ENCODE results near the gene CLCN5.

The CLCN5 gene

DNA sequence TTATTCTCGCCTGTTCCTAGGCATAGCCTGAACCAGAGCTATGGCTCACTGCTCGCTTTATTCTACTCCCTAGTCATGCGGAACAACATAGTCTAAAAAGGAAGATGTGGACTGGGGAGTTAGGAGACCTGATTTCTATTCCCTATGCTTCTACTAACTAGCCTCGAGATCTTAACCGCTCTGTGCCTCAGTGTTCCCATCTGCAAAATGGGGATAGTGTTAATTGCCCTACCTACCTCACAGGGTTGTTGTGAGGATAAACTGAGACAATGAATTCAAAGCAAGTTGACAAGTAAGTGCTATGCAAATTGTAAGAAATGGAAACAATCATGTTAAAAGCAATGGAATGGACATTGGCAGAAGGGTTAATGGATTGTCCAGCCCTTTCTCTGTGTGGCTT is 176.4 kb downstream of the CLCN5 start:
- Histone ChIP-seq H3K4me1 (ENCODE audit: control extremely low read depth in 1 of 4, control insufficient read depth in 4 of 4, insufficient read depth in 4 of 4, low read length in 3 of 4) (peaks cover 0 to 1% (median 0%) of the 10 kb centered on the region in 4 experiments), H3K9me3 (ENCODE audit: control extremely low read depth in 1 of 5, control insufficient read depth in 4 of 5, insufficient read depth in 2 of 5, low read depth in 1 of 5, low read length in 4 of 5) (no peaks in the 10 kb centered on the region), H3K27me3 (replicated peaks in 2 of 5; ENCODE audit: control insufficient read depth in 4 of 5, insufficient read depth in 5 of 5, low read length in 4 of 5) (peaks cover 0 to 4% (median 0%) of the 10 kb centered on the region in 5 experiments), H3K27ac (ENCODE audit: insufficient read depth in 1 of 2, low read depth in 1 of 2, low read length in 2 of 2, poor library complexity in 1 of 2, severe bottlenecking in 2 of 2) (no peak overlapping the region), H3K36me3 (ENCODE audit: control insufficient read depth in 4 of 4, insufficient read depth in 4 of 4, low read length in 3 of 4) (no peaks in the 10 kb centered on the region), H3K4me3 (ENCODE audit: control insufficient read depth in 1 of 7, extremely low read depth in 1 of 7, insufficient read depth in 4 of 7, low read depth in 2 of 7, low read length in 6 of 7) (no peak overlapping the region)
- ChIA-PET POLR2A (no interaction called here), CTCF (interaction anchor here (0.6 to 5.6 kb wide), 7 partner anchors 12 to 597 kb away, joined by 3 to 66 read pairs (median 4); partner anchors contain the start of gene CCNB3)
- DNase-seq = no peak
- 93% methylated on average over 4 of the region's 5 CpGs for WGBS (ENCODE audit: insufficient coverage)

GRCh38 chrX:50099331-50099730 is 176.9 kb downstream of the CLCN5 start:
- Histone ChIP-seq H3K27ac (ENCODE audit: insufficient read depth in 1 of 2, low read depth in 1 of 2, low read length in 2 of 2, poor library complexity in 1 of 2, severe bottlenecking in 2 of 2) (no peak overlapping the region), H3K9me3 (ENCODE audit: control extremely low read depth in 1 of 5, control insufficient read depth in 4 of 5, insufficient read depth in 2 of 5, low read depth in 1 of 5, low read length in 4 of 5) (no peaks in the 10 kb centered on the region), H3K27me3 (replicated peaks in 2 of 5; ENCODE audit: control insufficient read depth in 4 of 5, insufficient read depth in 5 of 5, low read length in 4 of 5) (peaks cover 0 to 2% (median 0%) of the 10 kb centered on the region in 5 experiments), H3K4me3 (ENCODE audit: control insufficient read depth in 1 of 7, extremely low read depth in 1 of 7, insufficient read depth in 4 of 7, low read depth in 2 of 7, low read length in 6 of 7) (no peak overlapping the region), H3K36me3 (ENCODE audit: control insufficient read depth in 4 of 4, insufficient read depth in 4 of 4, low read length in 3 of 4) (no peaks in the 10 kb centered on the region), H3K4me1 (ENCODE audit: control extremely low read depth in 1 of 4, control insufficient read depth in 4 of 4, insufficient read depth in 4 of 4, low read length in 3 of 4) (peaks cover 0 to 1% (median 0%) of the 10 kb centered on the region in 4 experiments)
- POLR2A ChIA-PET = no interaction called here
- no CpG with 5 or more reads among the region's 4 CpGs for WGBS (ENCODE audit: insufficient coverage)
- no peak for DNase-seq
- CTCF ChIA-PET = interaction anchor here (0.6 to 5.6 kb wide), 12 partner anchors 9 to 596 kb away, joined by 3 to 66 read pairs (median 4); partner anchors contain the start of genes AKAP4 and CCNB3

DNA sequence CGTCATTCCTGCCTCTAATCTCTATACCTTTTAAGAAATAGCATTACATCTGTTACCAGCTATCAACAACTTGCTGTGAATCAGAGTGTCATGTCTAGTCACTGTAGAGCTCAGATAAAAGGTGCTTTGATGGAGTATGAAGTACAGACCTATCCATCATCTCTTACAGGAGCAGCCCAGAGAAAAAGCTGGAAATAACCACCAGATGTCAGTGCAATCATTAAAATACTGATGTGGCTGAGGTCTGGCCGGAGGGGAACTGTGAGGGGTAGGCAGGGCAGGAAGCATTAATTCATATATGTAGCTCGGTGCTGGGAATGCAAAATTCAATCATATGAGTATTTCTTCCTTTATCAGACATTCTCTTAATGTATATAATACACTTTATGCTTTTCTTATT is 177.8 kb downstream of the CLCN5 start:
- Histone ChIP-seq H3K9me3 (ENCODE audit: control extremely low read depth in 1 of 5, control insufficient read depth in 4 of 5, insufficient read depth in 2 of 5, low read depth in 1 of 5, low read length in 4 of 5) (no peaks in the 10 kb centered on the region), H3K4me3 (ENCODE audit: control insufficient read depth in 1 of 7, extremely low read depth in 1 of 7, insufficient read depth in 4 of 7, low read depth in 2 of 7, low read length in 6 of 7) (no peak overlapping the region), H3K36me3 (ENCODE audit: control insufficient read depth in 4 of 4, insufficient read depth in 4 of 4, low read length in 3 of 4) (no peaks in the 10 kb centered on the region), H3K27me3 (replicated peaks in 2 of 5; ENCODE audit: control insufficient read depth in 4 of 5, insufficient read depth in 5 of 5, low read length in 4 of 5) (peaks cover 0 to 2% (median 0%) of the 10 kb centered on the region in 5 experiments), H3K4me1 (ENCODE audit: control extremely low read depth in 1 of 4, control insufficient read depth in 4 of 4, insufficient read depth in 4 of 4, low read length in 3 of 4) (peaks cover 0 to 1% (median 0%) of the 10 kb centered on the region in 4 experiments), H3K27ac (ENCODE audit: insufficient read depth in 1 of 2, low read depth in 1 of 2, low read length in 2 of 2, poor library complexity in 1 of 2, severe bottlenecking in 2 of 2) (no peak overlapping the region)
- peak; percentile 41 to 66 (median 60) for DNase-seq
- ChIA-PET POLR2A (no interaction called here), CTCF (interaction anchor here (0.8 to 5.6 kb wide), 23 partner anchors 9 to 591 kb away, joined by 3 to 66 read pairs (median 4); partner anchors contain the start of genes AKAP4 and CCNB3)
- 0% methylated on average over 1 of the region's 3 CpGs for WGBS (ENCODE audit: insufficient coverage)

GRCh38 chrX:50103176-50103575 is 180.8 kb downstream of the CLCN5 start:
- ChIA-PET CTCF (interaction anchor here (0.9 to 3.5 kb wide), 2 partner anchors 97 to 102 kb away, joined by 3 to 32 read pairs; partner anchors contain the start of genes AKAP4 and CCNB3), POLR2A (no interaction called here)
- no peaks in the 10 kb centered on the region for H3K9me3 ChIP-seq (ENCODE audit: control extremely low read depth in 1 of 5, control insufficient read depth in 4 of 5, insufficient read depth in 2 of 5, low read depth in 1 of 5, low read length in 4 of 5)
- no peaks in the 10 kb centered on the region for H3K36me3 ChIP-seq (ENCODE audit: control insufficient read depth in 4 of 4, insufficient read depth in 4 of 4, low read length in 3 of 4)
- no CpG with 5 or more reads among the region's 1 CpG for WGBS (ENCODE audit: insufficient coverage)
- DNase-seq = no peak
- no peak overlapping the region for H3K27ac ChIP-seq (ENCODE audit: insufficient read depth in 1 of 2, low read depth in 1 of 2, low read length in 2 of 2, poor library complexity in 1 of 2, severe bottlenecking in 2 of 2)
- no peaks in the 10 kb centered on the region for H3K27me3 ChIP-seq (replicated peaks in 2 of 5; ENCODE audit: control insufficient read depth in 4 of 5, insufficient read depth in 5 of 5, low read length in 4 of 5)
- H3K4me3 ChIP-seq (ENCODE audit: control insufficient read depth in 1 of 7, extremely low read depth in 1 of 7, insufficient read depth in 4 of 7, low read depth in 2 of 7, low read length in 6 of 7) = no peak overlapping the region
- peaks cover 0 to 1% (median 0%) of the 10 kb centered on the region in 4 experiments for H3K4me1 ChIP-seq (ENCODE audit: control extremely low read depth in 1 of 4, control insufficient read depth in 4 of 4, insufficient read depth in 4 of 4, low read length in 3 of 4)

DNA sequence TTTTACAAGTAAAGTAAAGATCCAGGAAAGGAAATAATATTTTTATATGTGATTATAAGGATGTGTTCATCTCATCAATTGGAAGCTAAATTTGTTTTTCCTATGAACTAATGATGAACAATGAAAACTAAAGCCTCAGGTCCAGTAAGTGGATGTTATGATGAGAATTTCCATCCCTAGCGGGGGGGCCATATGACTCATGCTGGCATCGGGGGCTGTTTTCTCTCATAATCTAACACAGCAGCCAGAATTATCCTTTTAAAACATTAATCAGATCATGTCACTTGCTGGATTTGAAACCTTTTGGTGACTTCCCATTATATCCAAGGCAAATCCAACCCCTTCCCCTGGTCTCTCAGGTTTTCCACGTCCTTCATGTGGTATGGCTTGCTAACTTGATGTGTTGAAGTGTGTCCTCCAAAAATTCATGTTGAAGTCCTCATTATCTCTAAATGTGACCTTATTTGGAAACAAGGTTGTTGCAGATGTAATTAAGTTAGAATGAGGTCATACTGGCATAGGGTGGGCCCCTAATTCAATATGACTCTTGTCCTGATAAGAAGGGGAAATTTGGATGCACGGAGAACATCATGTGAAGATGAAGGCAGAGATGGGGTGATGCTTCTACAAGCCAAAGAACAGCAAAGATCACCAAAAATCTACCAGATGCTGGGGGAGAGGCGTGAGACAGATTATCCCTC is 181.6 kb downstream of the CLCN5 start:
- ChIA-PET CTCF (interaction anchor here (0.9 kb wide), 1 partner anchor 101 kb away, joined by 3 read pairs; the partner anchor contains the start of gene CCNB3), POLR2A (no interaction called here)
- 68% methylated on average over 4 of the region's 5 CpGs for WGBS (ENCODE audit: insufficient coverage)
- no peaks in the 10 kb centered on the region for H3K36me3 ChIP-seq (ENCODE audit: control insufficient read depth in 4 of 4, insufficient read depth in 4 of 4, low read length in 3 of 4)
- no peaks in the 10 kb centered on the region for H3K9me3 ChIP-seq (ENCODE audit: control extremely low read depth in 1 of 5, control insufficient read depth in 4 of 5, insufficient read depth in 2 of 5, low read depth in 1 of 5, low read length in 4 of 5)
- no peak for DNase-seq
- no peaks in the 10 kb centered on the region for H3K27me3 ChIP-seq (replicated peaks in 2 of 5; ENCODE audit: control insufficient read depth in 4 of 5, insufficient read depth in 5 of 5, low read length in 4 of 5)
- no peak overlapping the region for H3K4me3 ChIP-seq (ENCODE audit: control insufficient read depth in 1 of 7, extremely low read depth in 1 of 7, insufficient read depth in 4 of 7, low read depth in 2 of 7, low read length in 6 of 7)
- peaks cover 0 to 1% (median 0%) of the 10 kb centered on the region in 4 experiments for H3K4me1 ChIP-seq (ENCODE audit: control extremely low read depth in 1 of 4, control insufficient read depth in 4 of 4, insufficient read depth in 4 of 4, low read length in 3 of 4)
- H3K27ac ChIP-seq (ENCODE audit: insufficient read depth in 1 of 2, low read depth in 1 of 2, low read length in 2 of 2, poor library complexity in 1 of 2, severe bottlenecking in 2 of 2) = no peak overlapping the region

DNA sequence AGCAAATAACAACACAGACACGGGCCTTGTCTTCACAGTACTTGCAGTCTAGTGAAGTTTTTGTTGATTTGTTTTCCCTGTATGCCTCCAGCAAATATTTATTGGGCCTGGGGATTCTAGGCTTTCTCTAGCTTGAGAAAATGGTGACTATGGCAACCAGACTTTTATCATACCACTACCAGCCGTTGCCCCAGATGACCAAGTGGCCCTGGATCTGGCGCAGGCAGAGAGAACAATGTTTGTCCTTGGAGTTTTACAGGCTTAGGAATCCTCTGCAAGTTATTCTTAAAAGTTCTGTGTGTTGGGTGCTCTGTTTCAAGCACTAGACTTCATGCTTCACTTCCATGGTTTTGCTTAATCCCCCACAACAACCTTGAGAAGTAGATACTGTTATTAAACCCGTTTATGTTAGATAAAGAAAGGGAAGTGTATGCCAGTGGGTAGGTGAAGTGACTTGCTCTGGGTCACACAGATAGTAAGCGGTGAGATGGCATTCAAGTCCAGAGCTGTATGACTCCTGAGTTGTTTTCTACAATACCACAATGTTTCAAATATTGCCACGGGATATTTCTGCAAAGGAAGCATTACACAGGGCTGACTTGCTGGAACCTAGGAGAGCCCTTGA is 183.8 kb downstream of the CLCN5 start:
- Histone ChIP-seq H3K27ac (ENCODE audit: insufficient read depth in 1 of 2, low read depth in 1 of 2, low read length in 2 of 2, poor library complexity in 1 of 2, severe bottlenecking in 2 of 2) (no peak overlapping the region), H3K9me3 (ENCODE audit: control extremely low read depth in 1 of 5, control insufficient read depth in 4 of 5, insufficient read depth in 2 of 5, low read depth in 1 of 5, low read length in 4 of 5) (no peaks in the 10 kb centered on the region), H3K27me3 (replicated peaks in 2 of 5; ENCODE audit: control insufficient read depth in 4 of 5, insufficient read depth in 5 of 5, low read length in 4 of 5) (no peaks in the 10 kb centered on the region), H3K4me3 (ENCODE audit: control insufficient read depth in 1 of 7, extremely low read depth in 1 of 7, insufficient read depth in 4 of 7, low read depth in 2 of 7, low read length in 6 of 7) (no peak overlapping the region), H3K4me1 (ENCODE audit: control extremely low read depth in 1 of 4, control insufficient read depth in 4 of 4, insufficient read depth in 4 of 4, low read length in 3 of 4) (peaks cover 0 to 6% (median 0%) of the 10 kb centered on the region in 4 experiments), H3K36me3 (ENCODE audit: control insufficient read depth in 4 of 4, insufficient read depth in 4 of 4, low read length in 3 of 4) (no peaks in the 10 kb centered on the region)
- 84% methylated on average over 4 of the region's 6 CpGs for WGBS (ENCODE audit: insufficient coverage)
- CTCF ChIA-PET = interaction anchor here (0.6 kb wide), 1 partner anchor 182 kb away, joined by 3 read pairs; no protein-coding TSS in a partner anchor
- peak in 2 of 3 donors; percentile 31 to 62 for DNase-seq
- POLR2A ChIA-PET = no interaction called here

DNA sequence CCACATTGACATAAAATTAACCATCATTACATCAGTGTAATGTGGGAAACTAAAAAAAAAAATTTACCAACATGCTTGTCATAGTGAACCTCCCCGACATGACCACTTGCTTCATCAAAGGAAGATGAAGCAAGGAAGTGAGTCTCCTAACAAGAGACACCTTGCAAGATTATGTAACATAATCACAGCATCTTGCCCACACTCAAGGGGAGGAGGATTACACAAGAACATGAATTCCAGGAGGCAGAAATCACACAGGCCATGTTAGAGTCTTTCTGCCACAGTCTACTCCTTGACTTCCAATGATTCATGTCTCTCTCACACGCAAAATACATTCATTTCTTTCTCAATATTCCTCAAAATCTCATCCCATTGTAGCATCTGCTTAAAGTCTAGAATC is 185.1 kb downstream of the CLCN5 start:
- H3K27me3 ChIP-seq (replicated peaks in 2 of 5; ENCODE audit: control insufficient read depth in 4 of 5, insufficient read depth in 5 of 5, low read length in 4 of 5) = no peaks in the 10 kb centered on the region
- no peak overlapping the region for H3K4me3 ChIP-seq (ENCODE audit: control insufficient read depth in 1 of 7, extremely low read depth in 1 of 7, insufficient read depth in 4 of 7, low read depth in 2 of 7, low read length in 6 of 7)
- no peaks in the 10 kb centered on the region for H3K36me3 ChIP-seq (ENCODE audit: control insufficient read depth in 4 of 4, insufficient read depth in 4 of 4, low read length in 3 of 4)
- WGBS (ENCODE audit: insufficient coverage) = 40% methylated on average over 1 of the region's 2 CpGs
- ChIA-PET CTCF (no interaction called here), POLR2A (no interaction called here)
- no peaks in the 10 kb centered on the region for H3K9me3 ChIP-seq (ENCODE audit: control extremely low read depth in 1 of 5, control insufficient read depth in 4 of 5, insufficient read depth in 2 of 5, low read depth in 1 of 5, low read length in 4 of 5)
- no peak for DNase-seq
- no peak overlapping the region for H3K27ac ChIP-seq (ENCODE audit: insufficient read depth in 1 of 2, low read depth in 1 of 2, low read length in 2 of 2, poor library complexity in 1 of 2, severe bottlenecking in 2 of 2)
- H3K4me1 ChIP-seq (ENCODE audit: control extremely low read depth in 1 of 4, control insufficient read depth in 4 of 4, insufficient read depth in 4 of 4, low read length in 3 of 4) = peaks cover 0 to 6% (median 0%) of the 10 kb centered on the region in 4 experiments

Measured in common myeloid progenitor, CD34-positive (primary cell).